ENCODE results near the gene PDPR. TPM values are rescaled to one million over a fixed set of nuclear protein-coding genes. Genes with fewer than 3 reads are reported as not detected.
"Not testable (repeated sequence)": the region's sequence is repeated elsewhere in the genome, so short reads cannot be mapped to it uniquely, and the experiment has no call there.

The PDPR gene
- total RNA-seq, 1 donor from 2014 or later = 29.9 TPM

DNA sequence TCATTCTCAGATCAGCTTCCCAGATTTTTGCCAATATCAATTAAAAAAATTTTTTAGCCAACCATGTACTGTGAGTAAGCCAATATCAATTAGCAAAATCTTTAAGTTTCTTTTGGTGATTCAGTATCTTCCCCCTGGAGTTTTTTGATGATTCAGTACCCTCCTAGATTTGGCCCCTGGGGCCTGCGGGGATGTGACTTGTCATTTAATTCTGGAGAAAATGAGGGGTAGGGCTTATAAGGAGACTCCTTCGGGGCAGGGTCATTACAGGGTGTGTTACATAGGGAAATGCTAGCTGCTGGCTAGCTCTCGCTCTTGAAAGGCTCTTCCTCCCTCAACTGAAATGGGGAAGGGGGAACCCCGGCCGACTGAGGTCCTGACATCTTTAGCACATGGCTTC, 76.4 kb downstream of the PDPR start:
- not testable (repeated sequence) for H3K27ac Mint-ChIP-seq; H3K36me3 Mint-ChIP-seq; H3K9me3 Mint-ChIP-seq; H3K4me1 Mint-ChIP-seq (ENCODE audit: unreplicated experiment); H3K27me3 Mint-ChIP-seq; DNase-seq (ENCODE audit: extremely low spot score, unreplicated experiment); H3K4me3 Mint-ChIP-seq

- not testable (repeated sequence) for H3K36me3 Mint-ChIP-seq; H3K27me3 Mint-ChIP-seq; DNase-seq (ENCODE audit: extremely low spot score, unreplicated experiment); H3K9me3 Mint-ChIP-seq; H3K27ac Mint-ChIP-seq; H3K4me1 Mint-ChIP-seq (ENCODE audit: unreplicated experiment); H3K4me3 Mint-ChIP-seq
Measured at GRCh38 chr16:70196683-70197300, 82.7 kb downstream of the PDPR start.

- not testable (repeated sequence) for H3K27ac Mint-ChIP-seq; DNase-seq (ENCODE audit: extremely low spot score, unreplicated experiment); H3K27me3 Mint-ChIP-seq; H3K36me3 Mint-ChIP-seq; H3K4me1 Mint-ChIP-seq (ENCODE audit: unreplicated experiment); H3K9me3 Mint-ChIP-seq; H3K4me3 Mint-ChIP-seq
Measured at GRCh38 chr16:70197611-70198010, 83.5 kb downstream of the PDPR start.

DNA sequence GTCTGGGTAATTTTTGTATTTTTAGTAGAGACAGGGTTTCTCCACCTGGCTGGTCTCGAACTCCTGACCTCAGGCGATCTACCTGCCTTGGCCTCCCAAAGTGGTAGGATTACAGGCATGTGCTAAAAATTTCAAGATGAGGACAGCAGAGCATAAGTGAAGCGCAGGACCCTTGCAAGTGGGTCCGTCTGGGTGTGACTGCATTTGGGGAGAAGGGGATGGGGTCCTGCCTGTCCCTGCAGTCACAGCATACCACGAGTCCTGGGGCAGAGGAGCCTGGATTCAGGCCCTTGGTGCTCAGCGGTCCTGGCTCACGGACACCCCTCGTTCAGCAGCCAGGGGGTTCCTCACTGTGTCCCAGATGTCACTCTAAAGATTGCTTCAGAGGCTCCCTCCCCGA, 84.1 kb downstream of the PDPR start:
- not testable (repeated sequence) for H3K36me3 Mint-ChIP-seq; H3K9me3 Mint-ChIP-seq; H3K27me3 Mint-ChIP-seq; H3K27ac Mint-ChIP-seq; H3K4me1 Mint-ChIP-seq (ENCODE audit: unreplicated experiment); DNase-seq (ENCODE audit: extremely low spot score, unreplicated experiment); H3K4me3 Mint-ChIP-seq

- not testable (repeated sequence) for H3K4me1 Mint-ChIP-seq (ENCODE audit: unreplicated experiment); H3K27ac Mint-ChIP-seq; H3K27me3 Mint-ChIP-seq; H3K36me3 Mint-ChIP-seq; H3K4me3 Mint-ChIP-seq; H3K9me3 Mint-ChIP-seq; DNase-seq (ENCODE audit: extremely low spot score, unreplicated experiment)
Measured at GRCh38 chr16:70198666-70199065, 84.5 kb downstream of the PDPR start.

DNA sequence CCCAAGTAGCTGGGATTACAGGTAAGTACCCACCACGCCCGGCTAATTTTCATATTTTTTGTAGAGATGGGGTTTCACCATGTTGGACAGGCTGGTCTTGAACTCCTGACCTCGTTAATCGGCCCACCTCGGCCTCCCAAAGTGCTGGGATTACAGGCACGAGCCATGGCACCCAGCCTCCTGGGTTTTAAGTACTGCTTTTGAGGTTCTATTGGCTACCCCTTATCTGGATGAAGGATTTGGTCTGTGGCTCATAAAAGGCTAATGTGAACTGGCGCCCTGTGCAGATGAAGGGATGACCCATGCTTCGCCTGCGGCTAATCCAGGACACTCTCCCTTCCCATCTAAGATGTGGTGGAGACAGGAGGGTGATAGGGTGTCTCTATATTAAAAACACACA, 85.0 kb downstream of the PDPR start:
- H3K27ac Mint-ChIP-seq; H3K27me3 Mint-ChIP-seq; H3K36me3 Mint-ChIP-seq; H3K9me3 Mint-ChIP-seq; H3K4me3 Mint-ChIP-seq; H3K4me1 Mint-ChIP-seq (ENCODE audit: unreplicated experiment); DNase-seq (ENCODE audit: extremely low spot score, unreplicated experiment): not testable (repeated sequence)

GRCh38 chr16:70200063-70200462, 85.9 kb downstream of the PDPR start:
- not testable (repeated sequence) for H3K36me3 Mint-ChIP-seq; H3K4me3 Mint-ChIP-seq; DNase-seq (ENCODE audit: extremely low spot score, unreplicated experiment); H3K9me3 Mint-ChIP-seq; H3K4me1 Mint-ChIP-seq (ENCODE audit: unreplicated experiment); H3K27me3 Mint-ChIP-seq; H3K27ac Mint-ChIP-seq

GRCh38 chr16:70203508-70203907, 89.4 kb downstream of the PDPR start:
- H3K9me3 Mint-ChIP-seq; DNase-seq (ENCODE audit: extremely low spot score, unreplicated experiment); H3K27me3 Mint-ChIP-seq; H3K4me3 Mint-ChIP-seq; H3K27ac Mint-ChIP-seq; H3K4me1 Mint-ChIP-seq (ENCODE audit: unreplicated experiment): not testable (repeated sequence)
- H3K36me3 Mint-ChIP-seq = peaks cover 11% of the 10 kb centered on the region

GRCh38 chr16:70204010-70204409, 89.9 kb downstream of the PDPR start:
- H3K9me3 Mint-ChIP-seq; H3K4me1 Mint-ChIP-seq (ENCODE audit: unreplicated experiment); H3K27me3 Mint-ChIP-seq; H3K27ac Mint-ChIP-seq; DNase-seq (ENCODE audit: extremely low spot score, unreplicated experiment); H3K4me3 Mint-ChIP-seq: not testable (repeated sequence)
- peaks cover 11% of the 10 kb centered on the region for H3K36me3 Mint-ChIP-seq

DNA sequence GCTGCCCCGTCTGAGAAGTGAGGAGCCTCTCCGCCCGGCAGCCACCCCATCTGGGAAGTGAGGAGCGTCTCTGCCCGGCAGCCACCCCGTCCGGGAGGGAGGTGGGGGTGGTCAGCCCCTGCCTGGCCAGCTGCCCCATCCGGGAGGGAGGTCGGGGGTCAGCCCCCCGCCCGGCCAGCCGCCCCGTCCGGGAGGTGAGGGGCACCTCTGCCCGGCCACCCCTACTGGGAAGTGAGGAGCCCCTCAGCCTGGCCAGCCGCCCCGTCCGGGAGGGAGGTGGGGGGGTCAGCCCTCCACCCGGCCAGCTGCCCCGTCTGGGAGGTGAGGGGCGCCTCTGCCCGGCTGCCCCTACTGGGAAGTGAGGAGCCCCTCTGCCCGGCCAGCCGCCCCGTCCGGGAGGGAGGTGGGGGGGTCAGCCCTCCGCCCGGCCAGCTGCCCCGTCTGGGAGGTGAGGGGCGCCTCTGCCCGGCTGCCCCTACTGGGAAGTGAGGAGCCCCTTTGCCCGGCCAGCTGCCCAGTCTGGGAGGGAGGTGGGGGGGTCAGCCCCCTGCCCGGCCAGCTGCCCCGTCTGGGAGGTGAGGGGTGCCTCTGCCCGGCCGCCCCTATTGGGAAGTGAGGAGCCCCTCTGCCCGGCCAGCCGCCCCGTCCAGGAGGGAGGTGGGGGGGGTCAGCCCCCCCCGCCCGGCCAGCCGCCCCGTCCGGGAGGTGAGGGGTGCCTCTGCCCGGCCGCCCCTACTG, 90.7 kb downstream of the PDPR start:
- not testable (repeated sequence) for H3K4me3 Mint-ChIP-seq; H3K27me3 Mint-ChIP-seq; DNase-seq (ENCODE audit: extremely low spot score, unreplicated experiment); H3K27ac Mint-ChIP-seq; H3K4me1 Mint-ChIP-seq (ENCODE audit: unreplicated experiment); H3K9me3 Mint-ChIP-seq
- peaks cover 15% of the 10 kb centered on the region for H3K36me3 Mint-ChIP-seq

DNA sequence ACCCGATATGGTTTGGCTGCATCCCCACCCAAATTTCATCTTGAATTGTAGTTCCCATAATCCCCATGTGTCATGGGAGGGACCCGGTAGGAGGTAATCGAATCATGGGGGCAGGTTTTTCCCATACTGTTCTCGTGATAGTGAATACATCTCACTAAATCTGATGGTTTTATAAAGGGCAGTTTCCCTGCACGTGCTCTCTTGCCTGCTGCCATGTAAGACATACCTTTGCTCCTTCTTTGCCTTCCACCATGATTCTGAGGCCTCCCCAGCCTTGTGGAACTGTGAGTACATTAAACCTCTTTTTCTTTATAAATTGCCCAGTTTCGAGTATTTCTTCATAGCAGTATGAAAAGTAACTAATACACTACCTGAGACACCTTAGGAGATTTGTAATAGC, 92.2 kb downstream of the PDPR start:
- not testable (repeated sequence) for H3K9me3 Mint-ChIP-seq; H3K4me3 Mint-ChIP-seq; H3K27me3 Mint-ChIP-seq; H3K4me1 Mint-ChIP-seq (ENCODE audit: unreplicated experiment); H3K27ac Mint-ChIP-seq; DNase-seq (ENCODE audit: extremely low spot score, unreplicated experiment)
- H3K36me3 Mint-ChIP-seq = peaks cover 16% of the 10 kb centered on the region

Other genes starting within 250 kb of the PDPR start
- gene CLEC18A, start 163.0 kb upstream of the PDPR start, total RNA-seq (ENCODE audit: low replicate concordance) = 2.6 and 5.4 TPM in 2 replicates
- 1.1 TPM in 1 of 2 replicates, not detected in the other for gene CLEC18C, start 59.5 kb downstream of the PDPR start, total RNA-seq (ENCODE audit: low replicate concordance)
- 22.0 and 27.5 TPM in 2 replicates for gene EXOSC6, start 137.6 kb downstream of the PDPR start, total RNA-seq (ENCODE audit: low replicate concordance)
- 112 and 123 TPM in 2 replicates for gene AARS1, start 175.2 kb downstream of the PDPR start, total RNA-seq (ENCODE audit: low replicate concordance)
- 27.4 and 32.2 TPM in 2 replicates for gene DDX19B, start 184.9 kb downstream of the PDPR start, total RNA-seq (ENCODE audit: low replicate concordance)
- 41.4 and 52.7 TPM in 2 replicates for gene DDX19A, start 232.6 kb downstream of the PDPR start, total RNA-seq (ENCODE audit: low replicate concordance)